ENCODE data around the gene HYLS1. TPM values are rescaled to one million over a fixed set of nuclear protein-coding genes. Genes with fewer than 3 reads are reported as not detected.
A peak's percentile ranks its signal among the peaks of the same experiment; 100 is the strongest.

HYLS1 gene
- total and polyA plus RNA-seq, 12 donors: 1.8 to 8.4 (median 4.0) TPM

GRCh38 chr11:125945797-125946520, 58.5 kb downstream of the HYLS1 start, which contains the start of gene VSIG10L2:
Gene VSIG10L2, plus strand, starts transcription at chr11:125946044. Its CDS starts 12 bp downstream, at chr11:125946056.
- WGBS, 4 donors: 73 to 78% (median 77%) methylated on average over 7 to 8 of the region's 8 CpGs
- Histone ChIP-seq H3K9me3 (replicated peaks in 1 of 3) (no peaks in the 10 kb centered on the region), H3K27ac (no peak within 1 kb of the TSS), H3K27me3 (no peaks in the 10 kb centered on the region), H3K4me1 (replicated peaks in 1 of 2) (no peaks in the 10 kb centered on the region), H3K36me3 (replicated peaks in 1 of 2) (no peaks in the 10 kb centered on the region), H3K4me3 (no peak within 1 kb of the TSS)
- DNase-seq: peak in 1 of 7 donors; percentile 35
- TF ChIP-seq CTCF (IDR thresholded peaks at IDR 0.05): no peak
- TF ChIP-seq POLR2A (IDR thresholded peaks at IDR 0.05): no peak
- intact Hi-C loops (cut with DNase I): loop anchor here in 1 of 2 donors (10.0 kb wide), 1 partner anchor 239 kb away; no protein-coding TSS in a partner anchor

GRCh38 chr11:125946712-125947418, 59.4 kb downstream of the HYLS1 start:
- Histone ChIP-seq H3K9me3 (replicated peaks in 1 of 3) (no peaks in the 10 kb centered on the region), H3K27me3 (no peaks in the 10 kb centered on the region), H3K4me1 (replicated peaks in 1 of 2) (peaks cover 0 to 3% of the 10 kb centered on the region in 2 donors), H3K4me3 (no peak overlapping the region), H3K36me3 (replicated peaks in 1 of 2) (no peaks in the 10 kb centered on the region), H3K27ac (no peak overlapping the region)
- 90 to 95% (median 91%) methylated on average over 10 to 14 of the region's 14 CpGs for WGBS, 4 donors
- TF ChIP-seq POLR2A (IDR thresholded peaks at IDR 0.05): no peak
- no peak for TF ChIP-seq CTCF (IDR thresholded peaks at IDR 0.05)
- peak in 1 of 7 donors; percentile 37 for DNase-seq
- intact Hi-C loops (cut with DNase I): loop anchor here in 1 of 2 donors (10.0 kb wide), 1 partner anchor 238 kb away; no protein-coding TSS in a partner anchor

GRCh38 chr11:125947419-125948277, 60.2 kb downstream of the HYLS1 start:
- no peaks in the 10 kb centered on the region for H3K36me3 ChIP-seq (replicated peaks in 1 of 2)
- H3K27me3 ChIP-seq: no peaks in the 10 kb centered on the region
- WGBS, 4 donors: 81 to 92% (median 88%) methylated on average over 11 to 24 of the region's 24 CpGs
- DNase-seq: peak in 1 of 7 donors; percentile 10
- no peak for TF ChIP-seq CTCF (IDR thresholded peaks at IDR 0.05)
- no peak for TF ChIP-seq POLR2A (IDR thresholded peaks at IDR 0.05)
- H3K4me3 ChIP-seq: no peak overlapping the region
- H3K9me3 ChIP-seq (replicated peaks in 1 of 3): no peaks in the 10 kb centered on the region
- intact Hi-C loops (cut with DNase I): loop anchor here in 1 of 2 donors (10.0 kb wide), 1 partner anchor 237 kb away; no protein-coding TSS in a partner anchor
- peaks cover 0 to 3% of the 10 kb centered on the region in 2 donors for H3K4me1 ChIP-seq (replicated peaks in 1 of 2)
- no peak overlapping the region for H3K27ac ChIP-seq

Measured in adrenal gland (tissue), 12 donors.